H9 (cell line): Measurements from ENCODE around the gene ASF1B. TPM values are rescaled to one million over a fixed set of nuclear protein-coding genes. Genes with fewer than 3 reads are reported as not detected.

ENCODE experiments used
- DNase-seq: peaks from one replicate; pipeline ENCODE4 v3.0.0-alpha.2; 2017
- H2AFZ ChIP-seq: one replicate; pipeline ENCODE4 v1.6.1; 2013; ENCODE audit warnings: mild to moderate bottlenecking, low read length, control low read depth, moderate library complexity
- H2AK5ac ChIP-seq: 2 replicates; pipeline ENCODE4 v1.6.1; 2013; ENCODE audit warnings: low read length, control low read depth, mixed read lengths; ENCODE audit not compliant: insufficient read length
- H2BK120ac ChIP-seq: one replicate; pipeline ENCODE4 v1.6.1; 2013; ENCODE audit warnings: low read depth, mild to moderate bottlenecking, low read length, control low read depth, inconsistent platforms; ENCODE audit not compliant: poor library complexity, severe bottlenecking
- H2BK12ac ChIP-seq: 2 replicates; pipeline ENCODE4 v1.6.1; 2013; ENCODE audit warnings: low read length, control low read depth, mixed read lengths, low read depth; ENCODE audit not compliant: insufficient read length
- H2BK15ac ChIP-seq: 2 replicates; pipeline ENCODE4 v1.6.1; 2013; ENCODE audit warnings: low read depth, low read length, control low read depth
- H2BK20ac ChIP-seq: one replicate; pipeline ENCODE4 v1.6.1; 2013; ENCODE audit warnings: low read depth, mild to moderate bottlenecking, low read length, control low read depth, inconsistent platforms; ENCODE audit not compliant: poor library complexity, severe bottlenecking
- H2BK5ac ChIP-seq: 2 replicates; pipeline ENCODE4 v1.6.1; 2013; ENCODE audit warnings: low read length, control low read depth, mixed read lengths; ENCODE audit not compliant: insufficient read length
- H3K14ac ChIP-seq: 2 replicates; pipeline ENCODE4 v1.6.1; 2013; ENCODE audit warnings: low read length, control low read depth; ENCODE audit not compliant: insufficient read depth
- H3K18ac ChIP-seq: 2 replicates; pipeline ENCODE4 v1.6.1; 2013; ENCODE audit warnings: low read depth, mild to moderate bottlenecking, mixed read lengths, low read length, control low read depth; ENCODE audit not compliant: insufficient read length
- H3K23ac ChIP-seq: 2 replicates; pipeline ENCODE4 v1.6.1; 2013; ENCODE audit warnings: low read length, control low read depth, mixed read lengths, low read depth; ENCODE audit not compliant: insufficient read length
- H3K23me2 ChIP-seq: 2 replicates; pipeline ENCODE4 v1.6.1; 2013; ENCODE audit warnings: low read depth, mild to moderate bottlenecking, mixed read lengths, low read length, control low read depth; ENCODE audit not compliant: insufficient read length, poor library complexity, severe bottlenecking
- H3K27ac ChIP-seq: 2 replicates; pipeline ENCODE4 v1.5.1; 2013; ENCODE audit warnings: low read length, control low read depth, mixed read lengths, low read depth; ENCODE audit not compliant: insufficient read length
- H3K27me3 ChIP-seq: 2 replicates; pipeline ENCODE4 v1.6.1; 2013; ENCODE audit warnings: low read length, control low read depth, inconsistent platforms; ENCODE audit not compliant: insufficient read depth
- H3K4ac ChIP-seq: 2 replicates; pipeline ENCODE4 v1.6.1; 2013; ENCODE audit warnings: low read depth, mild to moderate bottlenecking, control low read depth, inconsistent platforms, low read length, moderate library complexity
- H3K4me1 ChIP-seq: 2 replicates; pipeline ENCODE4 v1.6.1; 2013; ENCODE audit warnings: low read length, control low read depth, inconsistent platforms; ENCODE audit not compliant: insufficient read depth
- H3K4me2 ChIP-seq: 2 replicates; pipeline ENCODE4 v1.6.1; 2013; ENCODE audit warnings: low read length, control low read depth, mixed read lengths; ENCODE audit not compliant: insufficient read length, insufficient read depth
- H3K56ac ChIP-seq: 2 replicates; pipeline ENCODE4 v1.6.1; 2013; ENCODE audit warnings: low read depth, mild to moderate bottlenecking, mixed read lengths, low read length, control low read depth; ENCODE audit not compliant: insufficient read length
- H3K79me1 ChIP-seq: 2 replicates; pipeline ENCODE4 v1.6.1; 2013; ENCODE audit warnings: low read depth, mild to moderate bottlenecking, moderate library complexity, low read length, control low read depth, inconsistent platforms; ENCODE audit not compliant: insufficient read depth, poor library complexity, severe bottlenecking
- H3K79me2 ChIP-seq: 2 replicates; pipeline ENCODE4 v1.6.1; 2013; ENCODE audit warnings: low read length, control low read depth, inconsistent platforms; ENCODE audit not compliant: insufficient read depth
- H3K9ac ChIP-seq: 2 replicates; pipeline ENCODE4 v1.6.1; 2013; ENCODE audit warnings: low read length, control low read depth, mixed read lengths; ENCODE audit not compliant: insufficient read length; ENCODE audit errors: extremely low read depth
- H3K9me3 ChIP-seq: one replicate; pipeline ENCODE4 v1.6.1; 2013; ENCODE audit warnings: low read depth, low read length, inconsistent platforms; ENCODE audit not compliant: control insufficient read depth
- H3T11ph ChIP-seq: one replicate; pipeline ENCODE4 v1.6.1; 2013; ENCODE audit warnings: mild to moderate bottlenecking, low read length, control low read depth, inconsistent platforms
- H4K20me1 ChIP-seq: one replicate; pipeline ENCODE4 v1.6.1; 2013; ENCODE audit not compliant: control insufficient read depth, insufficient read length, insufficient read depth
- H4K5ac ChIP-seq: 2 replicates; pipeline ENCODE4 v1.6.1; 2013; ENCODE audit warnings: low read depth, mild to moderate bottlenecking, mixed read lengths, low read length, control low read depth; ENCODE audit not compliant: insufficient read length
- H4K8ac ChIP-seq: replicated peaks from 2 replicates; pipeline ENCODE4 v1.6.1; 2013; ENCODE audit warnings: low read length, control low read depth, mixed read lengths, low read depth; ENCODE audit not compliant: insufficient read length
- H4K91ac ChIP-seq: 2 replicates; pipeline ENCODE4 v1.6.1; 2013; ENCODE audit warnings: low read depth, mild to moderate bottlenecking, moderate library complexity, mixed read lengths, low read length, control low read depth; ENCODE audit not compliant: insufficient read length
- H3K27ac Mint-ChIP-seq, 3 experiments: 2 replicates in 2 of 3; 3 replicates in 1 of 3; pipeline ENCODE4 v1.8.0; 2020 to 2021; ENCODE audit warnings: mixed read lengths in 3 of 3, mild to moderate bottlenecking in 1 of 3, moderate library complexity in 1 of 3
- H3K27me3 Mint-ChIP-seq: 2 replicates; pipeline ENCODE4 v1.8.0; 2021; ENCODE audit warnings: low read depth, mild to moderate bottlenecking, moderate library complexity, mixed read lengths
- H3K36me3 Mint-ChIP-seq, 3 experiments: 2 replicates in 2 of 3; 3 replicates in 1 of 3; pipeline ENCODE4 v1.8.0; 2020 to 2021; ENCODE audit warnings: low read depth in 3 of 3, mixed read lengths in 3 of 3; ENCODE audit not compliant: insufficient read depth in 1 of 3
- H3K4me1 Mint-ChIP-seq, 2 experiments: 2 replicates each; pipeline ENCODE4 v1.8.0; 2020; ENCODE audit warnings: mixed read lengths in 2 of 2
- H3K4me3 Mint-ChIP-seq, 2 experiments: 2 replicates in 1 of 2; 3 replicates in 1 of 2; pipeline ENCODE4 v1.8.0; 2020 to 2021; ENCODE audit warnings: mild to moderate bottlenecking in 2 of 2, mixed read lengths in 2 of 2, moderate library complexity in 1 of 2
- H3K9me3 Mint-ChIP-seq, 2 experiments: 2 replicates in 1 of 2; 3 replicates in 1 of 2; pipeline ENCODE4 v1.8.0; 2020; ENCODE audit warnings: mild to moderate bottlenecking in 2 of 2, mixed read lengths in 2 of 2, moderate library complexity in 1 of 2
- WGBS: extraction: QIAGEN DNeasy Blood & Tissue Kit; methylation state at CpG from one replicate; pipeline ENCODE4 v1.1.7; 2013; ENCODE audit warnings: missing lambda C conversion rate, low lambda C conversion rate, mixed read lengths; ENCODE audit not compliant: insufficient read length; ENCODE audit errors: extremely low coverage; 5-methylcytosine and 5-hydroxymethylcytosine counted together
- total RNA-seq: library from RNA; stranded (reverse); gene quantifications from 2 replicates; pipeline ENCODE4 v1.2.1, GENCODE V29; 2021
- TF ChIP-seq, protein P1 (sequence below): fragments of 200-600 bp; sonication (generic); conservative IDR thresholded peaks from 3 replicates; pipeline ENCODE4 v1.8.0; 2021; ENCODE audit warnings: antibody characterized with exemption, mild to moderate bottlenecking

Gene ASF1B
- total RNA-seq, 1 experiment from 2014 or later = 46.6 TPM

DNA sequence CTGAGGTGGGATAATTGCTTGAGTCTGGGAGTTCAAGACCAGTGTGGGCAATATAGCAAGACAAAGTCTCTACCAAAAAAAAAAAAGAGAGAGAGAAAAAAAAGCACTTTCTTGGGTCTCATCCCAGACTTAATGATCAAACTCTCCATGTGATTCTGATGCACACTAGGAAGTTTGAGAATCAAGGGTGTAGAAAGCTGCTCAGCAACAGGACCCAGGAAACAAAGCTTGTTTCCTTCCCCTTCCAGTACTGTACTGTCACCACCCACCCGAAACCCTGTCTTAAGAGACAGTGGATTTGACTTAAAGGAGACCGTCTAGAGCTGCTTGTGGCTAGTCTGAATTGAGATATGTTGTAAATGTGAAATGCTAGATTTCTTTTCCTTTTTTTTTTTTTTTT is 58.0 kb downstream of the ASF1B start:
- Histone ChIP-seq H3K18ac (no peak overlapping the region), H2BK15ac (no peak overlapping the region), H2BK120ac (no peak overlapping the region), H2AK5ac (no peak overlapping the region), H3K4me1 (no peaks in the 10 kb centered on the region; the same call in 1 of the 2 replicates), H2BK5ac (no peak overlapping the region), H3K27ac (no peak overlapping the region), H3K27me3 (peaks cover 7% of the 10 kb centered on the region; the same call in 1 of the 2 replicates), H3K79me2 (no peaks in the 10 kb centered on the region), H4K8ac (no peak overlapping the region), H3K56ac (no peak overlapping the region), H3K23me2 (peaks cover 23% of the 10 kb centered on the region), H3K9me3 (no peaks in the 10 kb centered on the region), H3K4ac (no peak overlapping the region), H2AFZ (no peak overlapping the region), H4K5ac (no peak overlapping the region), H4K20me1 (no peaks in the 10 kb centered on the region), H2BK20ac (no peak overlapping the region), H3T11ph (no peak overlapping the region), H3K9ac (no peak overlapping the region), H4K91ac (no peak overlapping the region), H3K4me2 (no peak overlapping the region), H3K14ac (no peak overlapping the region), H3K23ac (no peak overlapping the region), H3K79me1 (no peaks in the 10 kb centered on the region), H2BK12ac (no peak overlapping the region)
- H3K4me3 Mint-ChIP-seq = no peak overlapping the region
- no peak for DNase-seq
- peaks cover 13 to 19% of the 10 kb centered on the region in 2 experiments for H3K4me1 Mint-ChIP-seq
- H3K27me3 Mint-ChIP-seq = peaks cover 46% of the 10 kb centered on the region
- H3K27ac Mint-ChIP-seq = no peak overlapping the region
- H3K36me3 Mint-ChIP-seq = no peaks in the 10 kb centered on the region
- no peaks in the 10 kb centered on the region for H3K9me3 Mint-ChIP-seq
- WGBS = no CpG with 5 or more reads among the region's 2 CpGs
- TF ChIP-seq, protein P1, sequence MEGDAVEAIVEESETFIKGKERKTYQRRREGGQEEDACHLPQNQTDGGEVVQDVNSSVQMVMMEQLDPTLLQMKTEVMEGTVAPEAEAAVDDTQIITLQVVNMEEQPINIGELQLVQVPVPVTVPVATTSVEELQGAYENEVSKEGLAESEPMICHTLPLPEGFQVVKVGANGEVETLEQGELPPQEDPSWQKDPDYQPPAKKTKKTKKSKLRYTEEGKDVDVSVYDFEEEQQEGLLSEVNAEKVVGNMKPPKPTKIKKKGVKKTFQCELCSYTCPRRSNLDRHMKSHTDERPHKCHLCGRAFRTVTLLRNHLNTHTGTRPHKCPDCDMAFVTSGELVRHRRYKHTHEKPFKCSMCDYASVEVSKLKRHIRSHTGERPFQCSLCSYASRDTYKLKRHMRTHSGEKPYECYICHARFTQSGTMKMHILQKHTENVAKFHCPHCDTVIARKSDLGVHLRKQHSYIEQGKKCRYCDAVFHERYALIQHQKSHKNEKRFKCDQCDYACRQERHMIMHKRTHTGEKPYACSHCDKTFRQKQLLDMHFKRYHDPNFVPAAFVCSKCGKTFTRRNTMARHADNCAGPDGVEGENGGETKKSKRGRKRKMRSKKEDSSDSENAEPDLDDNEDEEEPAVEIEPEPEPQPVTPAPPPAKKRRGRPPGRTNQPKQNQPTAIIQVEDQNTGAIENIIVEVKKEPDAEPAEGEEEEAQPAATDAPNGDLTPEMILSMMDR = no peak
